Esophagus muscularis mucosa (tissue), 4 donors: Measurements from ENCODE around the gene PDE1C.

Experiments
- EP300 ChIP-seq: sonication (generic); formaldehyde crosslinking; IDR thresholded peaks from one replicate; pipeline ENCODE4 v1.6.1; 2017; ENCODE audit warnings: antibody characterized with exemption
- POLR2A ChIP-seq: fragments of 450-650 bp; IDR thresholded peaks from one replicate; pipeline ENCODE4 v1.6.1; 2017; ENCODE audit warnings: antibody characterized with exemption, moderate library complexity, mild to moderate bottlenecking, low read depth
- TF ChIP-seq, protein P1 (sequence below), 3 experiments: fragments of 200-600 bp in 2 of 3; fragments of 450-650 bp in 1 of 3; sonication (generic) in 2 of 3; IDR thresholded peaks; one replicate each; pipeline ENCODE4 v1.5.1; 2017 to 2019; ENCODE audit warnings: antibody characterized with exemption in 3 of 3, mild to moderate bottlenecking in 2 of 3, moderate library complexity in 1 of 3

DNA sequence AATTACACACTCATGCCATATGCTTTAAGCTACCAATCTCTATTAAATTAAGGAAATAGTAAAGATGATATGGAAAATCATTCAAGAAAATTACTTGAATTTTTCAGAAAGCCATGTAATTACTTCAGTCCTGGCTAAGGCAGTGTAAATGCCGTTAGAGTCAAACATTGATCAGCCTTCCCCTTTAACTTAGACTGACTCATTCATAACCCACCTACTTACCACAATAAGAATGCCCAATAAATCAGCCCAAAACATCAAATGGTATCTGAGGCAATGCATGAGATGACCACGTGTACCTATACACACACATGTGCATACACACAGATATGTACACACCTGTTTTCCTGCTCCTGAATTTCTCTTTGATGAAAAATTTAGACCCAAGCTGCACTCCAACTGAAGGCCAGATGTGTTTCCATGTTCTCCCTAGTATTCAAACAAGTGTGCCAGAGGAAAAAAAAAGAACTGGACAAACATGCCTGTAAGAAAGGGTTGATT lies 30.2 kb upstream of the PDE1C start:
- TF ChIP-seq, protein P1, sequence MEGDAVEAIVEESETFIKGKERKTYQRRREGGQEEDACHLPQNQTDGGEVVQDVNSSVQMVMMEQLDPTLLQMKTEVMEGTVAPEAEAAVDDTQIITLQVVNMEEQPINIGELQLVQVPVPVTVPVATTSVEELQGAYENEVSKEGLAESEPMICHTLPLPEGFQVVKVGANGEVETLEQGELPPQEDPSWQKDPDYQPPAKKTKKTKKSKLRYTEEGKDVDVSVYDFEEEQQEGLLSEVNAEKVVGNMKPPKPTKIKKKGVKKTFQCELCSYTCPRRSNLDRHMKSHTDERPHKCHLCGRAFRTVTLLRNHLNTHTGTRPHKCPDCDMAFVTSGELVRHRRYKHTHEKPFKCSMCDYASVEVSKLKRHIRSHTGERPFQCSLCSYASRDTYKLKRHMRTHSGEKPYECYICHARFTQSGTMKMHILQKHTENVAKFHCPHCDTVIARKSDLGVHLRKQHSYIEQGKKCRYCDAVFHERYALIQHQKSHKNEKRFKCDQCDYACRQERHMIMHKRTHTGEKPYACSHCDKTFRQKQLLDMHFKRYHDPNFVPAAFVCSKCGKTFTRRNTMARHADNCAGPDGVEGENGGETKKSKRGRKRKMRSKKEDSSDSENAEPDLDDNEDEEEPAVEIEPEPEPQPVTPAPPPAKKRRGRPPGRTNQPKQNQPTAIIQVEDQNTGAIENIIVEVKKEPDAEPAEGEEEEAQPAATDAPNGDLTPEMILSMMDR (IDR thresholded peaks at IDR 0.05): no peak
- TF ChIP-seq EP300: no peak
- no peak for TF ChIP-seq POLR2A
